Measurements from ENCODE around the gene TREML4.

The TREML4 gene

DNA sequence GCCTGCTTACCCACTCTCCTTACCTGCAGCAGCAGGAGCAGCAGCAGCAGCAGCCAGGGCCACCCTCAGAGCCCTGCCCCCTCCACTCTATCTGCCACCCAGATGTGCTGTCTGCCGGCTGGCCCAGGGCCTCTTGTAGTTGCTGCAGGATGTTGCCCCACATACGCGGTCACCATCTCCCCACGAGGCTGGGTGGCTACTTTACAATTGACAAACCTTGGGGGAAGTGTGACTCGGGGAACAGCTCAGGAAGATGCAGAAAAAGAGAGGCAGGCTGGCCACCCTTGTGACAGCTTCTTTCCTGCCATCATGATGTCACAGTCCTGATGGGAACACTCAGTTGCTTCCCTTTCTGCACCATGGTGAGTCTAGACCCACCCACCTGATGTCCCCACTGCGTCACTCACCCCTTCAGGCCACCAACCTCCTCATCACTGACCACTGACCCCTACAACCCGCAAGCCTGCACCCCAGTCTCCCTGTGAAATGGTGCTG, 43.8 kb downstream of the TREML4 start:
- DNase-seq (ENCODE audit: low read depth): no peak
- H3K4me3 ChIP-seq (ENCODE audit: control insufficient read depth, low read depth, low read length): no peak overlapping the region
- TF ChIP-seq, protein P1, sequence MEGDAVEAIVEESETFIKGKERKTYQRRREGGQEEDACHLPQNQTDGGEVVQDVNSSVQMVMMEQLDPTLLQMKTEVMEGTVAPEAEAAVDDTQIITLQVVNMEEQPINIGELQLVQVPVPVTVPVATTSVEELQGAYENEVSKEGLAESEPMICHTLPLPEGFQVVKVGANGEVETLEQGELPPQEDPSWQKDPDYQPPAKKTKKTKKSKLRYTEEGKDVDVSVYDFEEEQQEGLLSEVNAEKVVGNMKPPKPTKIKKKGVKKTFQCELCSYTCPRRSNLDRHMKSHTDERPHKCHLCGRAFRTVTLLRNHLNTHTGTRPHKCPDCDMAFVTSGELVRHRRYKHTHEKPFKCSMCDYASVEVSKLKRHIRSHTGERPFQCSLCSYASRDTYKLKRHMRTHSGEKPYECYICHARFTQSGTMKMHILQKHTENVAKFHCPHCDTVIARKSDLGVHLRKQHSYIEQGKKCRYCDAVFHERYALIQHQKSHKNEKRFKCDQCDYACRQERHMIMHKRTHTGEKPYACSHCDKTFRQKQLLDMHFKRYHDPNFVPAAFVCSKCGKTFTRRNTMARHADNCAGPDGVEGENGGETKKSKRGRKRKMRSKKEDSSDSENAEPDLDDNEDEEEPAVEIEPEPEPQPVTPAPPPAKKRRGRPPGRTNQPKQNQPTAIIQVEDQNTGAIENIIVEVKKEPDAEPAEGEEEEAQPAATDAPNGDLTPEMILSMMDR (IDR thresholded peaks at IDR 0.05; ENCODE audit: control insufficient read depth, insufficient read depth, low read depth, low read length, missing control alignments): no peak

DNA sequence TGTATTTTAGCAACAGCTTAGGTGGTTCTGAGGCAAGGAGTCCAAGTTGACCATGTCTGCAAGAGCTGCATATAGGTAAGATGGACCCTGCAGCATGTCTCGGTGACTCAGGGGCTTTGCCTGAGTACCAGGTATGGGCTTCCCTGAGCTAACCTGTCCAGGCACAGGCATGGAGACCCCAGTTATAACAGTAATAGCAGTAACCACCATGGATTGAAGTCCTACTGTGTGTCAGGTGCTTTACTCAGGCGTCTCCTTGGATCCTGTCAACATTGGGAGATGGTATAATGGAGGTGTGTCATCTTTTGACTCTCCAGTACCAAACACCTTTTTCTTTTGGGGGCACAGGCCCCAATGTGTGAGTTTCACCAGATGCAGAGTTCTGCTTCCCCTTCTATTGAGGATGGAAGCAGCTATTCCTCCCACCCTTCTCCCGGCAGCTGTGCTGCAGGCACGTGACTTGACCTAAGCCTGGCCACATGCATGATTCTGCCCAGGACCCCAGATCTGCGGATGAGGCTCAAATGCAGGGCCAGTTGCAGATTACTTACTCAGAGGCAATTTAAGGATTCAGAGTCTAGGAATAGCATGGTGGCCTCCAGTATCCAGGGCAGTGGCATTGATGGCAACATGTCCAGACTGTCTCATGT, 44.6 kb downstream of the TREML4 start:
- DNase-seq (ENCODE audit: low read depth): no peak
- TF ChIP-seq, protein P1 (IDR thresholded peaks at IDR 0.05; ENCODE audit: control insufficient read depth, insufficient read depth, low read depth, low read length, missing control alignments): no peak

DNA sequence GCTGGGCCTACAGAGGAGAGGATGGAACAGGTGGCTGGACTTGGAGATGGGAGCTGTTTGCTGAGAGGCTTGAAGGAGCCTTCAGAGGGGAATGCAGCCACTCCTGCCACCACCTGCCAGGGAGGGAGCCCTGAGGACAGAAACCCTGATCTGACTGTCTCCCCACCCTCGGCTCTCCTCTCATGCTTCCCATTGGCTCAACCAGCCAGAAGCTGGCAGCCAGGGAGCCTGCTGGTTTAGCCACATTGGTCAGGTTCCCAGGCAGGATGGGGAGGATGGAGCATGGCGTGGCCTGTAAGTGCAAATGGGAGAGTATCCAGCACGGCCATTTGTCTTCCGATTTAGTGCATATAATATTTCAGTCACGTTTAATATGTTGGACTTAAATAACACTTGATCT, 45.6 kb downstream of the TREML4 start:
- no peak overlapping the region for H3K4me3 ChIP-seq (ENCODE audit: control insufficient read depth, low read depth, low read length)
- DNase-seq (ENCODE audit: low read depth): no peak
- TF ChIP-seq, protein P1 (IDR thresholded peaks at IDR 0.05; ENCODE audit: control insufficient read depth, insufficient read depth, low read depth, low read length, missing control alignments): no peak

More for the DNA sequence above, 44.6 kb downstream of the TREML4 start:
- no peak overlapping the region for H3K4me3 ChIP-seq (ENCODE audit: control insufficient read depth, low read depth, low read length)

DNA sequence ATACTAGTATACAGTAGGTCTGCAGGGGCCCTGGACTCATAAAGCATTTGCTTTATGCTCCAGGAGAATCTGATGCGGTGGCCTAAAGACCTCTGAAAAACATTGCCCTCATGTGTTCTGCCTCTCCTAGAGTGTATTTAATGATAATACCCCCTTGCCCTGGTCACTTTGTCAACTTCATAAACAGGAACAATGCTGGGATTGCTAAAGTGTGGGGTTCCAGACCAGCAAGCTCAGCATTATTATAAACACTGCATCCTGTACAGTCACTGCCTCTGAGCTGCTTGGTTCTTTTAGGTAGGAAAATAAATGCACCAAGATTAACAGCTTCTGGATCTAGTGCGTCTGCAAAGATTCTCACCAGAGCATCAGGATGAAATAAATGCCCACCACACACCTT, 46.1 kb downstream of the TREML4 start:
- no peak overlapping the region for H3K4me3 ChIP-seq (ENCODE audit: control insufficient read depth, low read depth, low read length)
- TF ChIP-seq, protein P1 (IDR thresholded peaks at IDR 0.05; ENCODE audit: control insufficient read depth, insufficient read depth, low read depth, low read length, missing control alignments): no peak
- DNase-seq (ENCODE audit: low read depth): no peak

DNA sequence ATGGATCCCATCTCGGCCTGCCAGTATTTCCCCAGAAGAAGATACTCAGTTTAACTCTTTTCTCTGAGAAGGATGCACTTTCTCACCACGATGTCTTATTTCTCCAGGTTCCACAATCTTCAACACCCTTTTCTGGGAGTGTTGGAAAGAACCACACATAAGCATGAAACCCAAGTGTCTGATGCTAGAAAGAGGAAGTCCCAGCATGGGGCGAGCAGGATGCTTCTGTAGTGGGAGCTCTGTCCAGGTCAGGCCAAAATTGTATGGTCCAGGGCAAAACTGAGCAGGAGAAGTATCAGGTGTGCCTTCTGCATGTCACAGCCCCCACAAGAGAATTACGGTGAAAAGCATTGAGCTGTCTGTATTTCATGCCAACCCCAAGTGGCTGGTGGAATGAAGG, 47.3 kb downstream of the TREML4 start:
- H3K4me3 ChIP-seq (ENCODE audit: control insufficient read depth, low read depth, low read length): no peak overlapping the region
- TF ChIP-seq, protein P1 (IDR thresholded peaks at IDR 0.05; ENCODE audit: control insufficient read depth, insufficient read depth, low read depth, low read length, missing control alignments): no peak
- no peak for DNase-seq (ENCODE audit: low read depth)

DNA sequence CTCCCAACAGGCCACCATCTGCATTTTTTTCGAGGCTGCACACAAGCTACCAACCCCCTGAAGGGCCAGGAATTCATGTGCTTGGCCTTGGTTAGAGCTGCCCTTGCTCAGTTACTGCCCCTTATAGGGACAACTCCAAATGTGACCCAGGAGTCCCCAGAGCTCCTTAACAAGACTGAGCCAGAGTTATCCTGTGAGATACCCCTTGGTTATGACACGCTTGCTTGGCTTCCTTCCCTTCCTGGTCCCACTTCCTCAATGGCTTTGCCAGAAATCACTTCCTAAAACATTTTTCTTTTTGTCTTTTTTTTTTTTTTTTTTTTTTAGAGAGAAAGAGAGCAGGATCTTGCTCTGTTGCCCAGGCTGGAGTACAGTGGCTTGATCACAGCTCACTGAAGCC, 49.5 kb downstream of the TREML4 start:
- H3K4me3 ChIP-seq (ENCODE audit: control insufficient read depth, low read depth, low read length): no peak overlapping the region
- DNase-seq (ENCODE audit: low read depth): no peak
- TF ChIP-seq, protein P1 (IDR thresholded peaks at IDR 0.05; ENCODE audit: control insufficient read depth, insufficient read depth, low read depth, low read length, missing control alignments): no peak
